ENCODE results near the gene STPG4. TPM values are rescaled to one million over a fixed set of nuclear protein-coding genes. Genes with fewer than 3 reads are reported as not detected.

Gene STPG4
- total RNA-seq, 3 donors from 2014 or later: 0.32 TPM; not detected in 2

GRCh38 chr2:47048801-47049480 lies 106.2 kb downstream of the STPG4 start:
- Histone ChIP-seq H3K27ac (no peak overlapping the region), H3K27me3 (no peaks in the 10 kb centered on the region)
- intact Hi-C loops (cut with DNase I; ENCODE audit: low total_unique reads): no loop called here

GRCh38 chr2:47046271-47046670 lies 108.8 kb downstream of the STPG4 start:
- TF ChIP-seq, protein P1, sequence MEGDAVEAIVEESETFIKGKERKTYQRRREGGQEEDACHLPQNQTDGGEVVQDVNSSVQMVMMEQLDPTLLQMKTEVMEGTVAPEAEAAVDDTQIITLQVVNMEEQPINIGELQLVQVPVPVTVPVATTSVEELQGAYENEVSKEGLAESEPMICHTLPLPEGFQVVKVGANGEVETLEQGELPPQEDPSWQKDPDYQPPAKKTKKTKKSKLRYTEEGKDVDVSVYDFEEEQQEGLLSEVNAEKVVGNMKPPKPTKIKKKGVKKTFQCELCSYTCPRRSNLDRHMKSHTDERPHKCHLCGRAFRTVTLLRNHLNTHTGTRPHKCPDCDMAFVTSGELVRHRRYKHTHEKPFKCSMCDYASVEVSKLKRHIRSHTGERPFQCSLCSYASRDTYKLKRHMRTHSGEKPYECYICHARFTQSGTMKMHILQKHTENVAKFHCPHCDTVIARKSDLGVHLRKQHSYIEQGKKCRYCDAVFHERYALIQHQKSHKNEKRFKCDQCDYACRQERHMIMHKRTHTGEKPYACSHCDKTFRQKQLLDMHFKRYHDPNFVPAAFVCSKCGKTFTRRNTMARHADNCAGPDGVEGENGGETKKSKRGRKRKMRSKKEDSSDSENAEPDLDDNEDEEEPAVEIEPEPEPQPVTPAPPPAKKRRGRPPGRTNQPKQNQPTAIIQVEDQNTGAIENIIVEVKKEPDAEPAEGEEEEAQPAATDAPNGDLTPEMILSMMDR (IDR thresholded peaks at IDR 0.05): no peak
- TF ChIP-seq POLR2A (IDR thresholded peaks at IDR 0.05) (no peak), POLR2AphosphoS5 (IDR thresholded peaks at IDR 0.05) (no peak)
- DNase-seq (ENCODE audit: low spot score in 2 of 2): no peak
- H3K27me3 ChIP-seq: no peaks in the 10 kb centered on the region
- H3K4me3 ChIP-seq: no peak overlapping the region
- peaks cover 9 to 11% of the 10 kb centered on the region in 2 donors for H3K4me1 ChIP-seq
- no peaks in the 10 kb centered on the region for H3K9me3 ChIP-seq
- H3K27ac ChIP-seq: peak overlapping the region in 1 of 2 donors; percentile 7
- no peaks in the 10 kb centered on the region for H3K36me3 ChIP-seq
- intact Hi-C loops (cut with DNase I; ENCODE audit: low total_unique reads): no loop called here

More at GRCh38 chr2:47048801-47049480, 106.2 kb downstream of the STPG4 start:
- DNase-seq (ENCODE audit: low spot score in 2 of 2): no peak
- Histone ChIP-seq H3K9me3 (no peaks in the 10 kb centered on the region), H3K4me1 (peaks cover 0 to 1% of the 10 kb centered on the region in 2 donors), H3K36me3 (no peaks in the 10 kb centered on the region), H3K4me3 (no peak overlapping the region)
- TF ChIP-seq POLR2A (IDR thresholded peaks at IDR 0.05) (no peak), POLR2AphosphoS5 (IDR thresholded peaks at IDR 0.05) (no peak)
- TF ChIP-seq, protein P1 (IDR thresholded peaks at IDR 0.05): no peak

DNA sequence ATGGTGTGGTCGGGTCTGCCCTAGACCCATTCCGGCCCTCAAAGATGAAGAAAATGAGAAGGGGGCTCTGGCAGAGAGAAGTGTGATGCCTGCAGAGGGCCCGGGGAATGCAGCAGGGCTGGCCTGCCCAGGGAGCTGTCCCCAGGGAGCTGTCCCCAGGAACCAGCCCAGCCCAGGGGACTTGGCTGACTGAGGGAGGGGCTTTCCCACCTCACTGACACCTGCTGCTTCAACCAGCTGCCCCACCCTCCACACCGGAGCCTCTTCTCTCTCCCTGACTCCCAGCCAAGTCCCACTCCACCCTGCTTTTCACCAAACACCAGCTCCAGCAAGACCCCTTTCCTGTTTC lies 111.2 kb downstream of the STPG4 start:
- TF ChIP-seq, protein P1 (IDR thresholded peaks at IDR 0.05): no peak
- TF ChIP-seq POLR2A (IDR thresholded peaks at IDR 0.05): no peak
- TF ChIP-seq POLR2AphosphoS5 (IDR thresholded peaks at IDR 0.05): no peak
- peaks cover 9 to 11% of the 10 kb centered on the region in 2 donors for H3K4me1 ChIP-seq
- no peak overlapping the region for H3K4me3 ChIP-seq
- no peaks in the 10 kb centered on the region for H3K9me3 ChIP-seq
- H3K27me3 ChIP-seq: no peaks in the 10 kb centered on the region
- peak overlapping the region; percentile 85 to 91 for H3K27ac ChIP-seq
- H3K36me3 ChIP-seq: no peaks in the 10 kb centered on the region
- no peak for DNase-seq (ENCODE audit: low spot score in 2 of 2)
- intact Hi-C loops (cut with DNase I; ENCODE audit: low total_unique reads): no loop called here

GRCh38 chr2:47043142-47043890 lies 111.8 kb downstream of the STPG4 start:
- peaks cover 9 to 11% of the 10 kb centered on the region in 2 donors for H3K4me1 ChIP-seq
- intact Hi-C loops (cut with DNase I; ENCODE audit: low total_unique reads): no loop called here

More at GRCh38 chr2:47043142-47043890, 111.8 kb downstream of the STPG4 start:
- Histone ChIP-seq H3K9me3 (no peaks in the 10 kb centered on the region), H3K27ac (peak overlapping the region; percentile 85 to 91), H3K27me3 (no peaks in the 10 kb centered on the region), H3K4me3 (no peak overlapping the region), H3K36me3 (no peaks in the 10 kb centered on the region)
- TF ChIP-seq, protein P1 (IDR thresholded peaks at IDR 0.05): no peak
- TF ChIP-seq POLR2AphosphoS5 (IDR thresholded peaks at IDR 0.05) (peak in 2 of 3 donors; percentile 25 to 59), POLR2A (IDR thresholded peaks at IDR 0.05) (no peak)
- peak in 1 of 2 donors; percentile 84 for DNase-seq (ENCODE audit: low spot score in 2 of 2)

All from breast epithelium (tissue), 4 donors.